ENCODE results near the gene HTR1E. TPM values are rescaled to one million over a fixed set of nuclear protein-coding genes. Genes with fewer than 3 reads are reported as not detected.
"Not testable (repeated sequence)": the region's sequence is repeated elsewhere in the genome, so short reads cannot be mapped to it uniquely, and the experiment has no call there.

The HTR1E gene
- total RNA-seq, 5 donors from 2014 or later (not counting 1 experiment from before 2014, with no cell fraction given) = not detected

- POLR2A ChIA-PET; H3K27ac Mint-ChIP-seq; H3K4me1 ChIP-seq (ENCODE audit: control insufficient read depth in 1 of 2, extremely low read depth in 1 of 2, insufficient read depth in 2 of 2, low read length in 2 of 2); H3K4me3 ChIP-seq (ENCODE audit: control insufficient read depth in 1 of 2, extremely low read depth in 1 of 2, low read length in 1 of 2); H3K9me3 Mint-ChIP-seq; H3K36me3 Mint-ChIP-seq; H3K27me3 ChIP-seq (replicated peaks in 1 of 2; ENCODE audit: control insufficient read depth in 2 of 2, extremely low read depth in 1 of 2, insufficient read depth in 2 of 2, low read length in 1 of 2); H3K36me3 ChIP-seq (ENCODE audit: control insufficient read depth in 2 of 2, extremely low read depth in 1 of 2, insufficient read depth in 1 of 2, low read length in 1 of 2); ATAC-seq (replicated peaks in 1 of 4); H3K4me3 Mint-ChIP-seq; H3K4me1 Mint-ChIP-seq; H3K27me3 Mint-ChIP-seq; DNase-seq; H3K9me3 ChIP-seq; CTCF ChIA-PET; H3K27ac ChIP-seq (ENCODE audit: low read length): not testable (repeated sequence)
- WGBS (ENCODE audit: insufficient coverage) = no CpG with 5 or more reads among the region's 11 CpGs
These were observed 9.5 kb upstream of the HTR1E start for GRCh38 chr6:86927859-86928258.

- Histone ChIP-seq H3K9me3 (no peaks in the 10 kb centered on the region), H3K4me1 (ENCODE audit: control insufficient read depth in 1 of 2, extremely low read depth in 1 of 2, insufficient read depth in 2 of 2, low read length in 2 of 2) (no peaks in the 10 kb centered on the region), H3K4me3 (ENCODE audit: control insufficient read depth in 1 of 2, extremely low read depth in 1 of 2, low read length in 1 of 2) (no peak overlapping the region), H3K36me3 (ENCODE audit: control insufficient read depth in 2 of 2, extremely low read depth in 1 of 2, insufficient read depth in 1 of 2, low read length in 1 of 2) (no peaks in the 10 kb centered on the region), H3K27me3 (replicated peaks in 1 of 2; ENCODE audit: control insufficient read depth in 2 of 2, extremely low read depth in 1 of 2, insufficient read depth in 2 of 2, low read length in 1 of 2) (peaks cover 17 to 23% of the 10 kb centered on the region in 2 experiments), H3K27ac (ENCODE audit: low read length) (no peak overlapping the region)
- Mint-ChIP-seq H3K27ac (no peak overlapping the region), H3K36me3 (no peaks in the 10 kb centered on the region), H3K27me3 (peaks cover 34 to 36% of the 10 kb centered on the region in 2 donors), H3K4me3 (no peak overlapping the region), H3K9me3 (peaks cover 0 to 8% (median 0%) of the 10 kb centered on the region in 3 donors), H3K4me1 (peaks cover 0 to 3% (median 0%) of the 10 kb centered on the region in 3 donors)
- POLR2A ChIA-PET = no interaction called here
- WGBS (ENCODE audit: insufficient coverage) = no CpG with 5 or more reads among the region's 1 CpG
- DNase-seq (no peak), ATAC-seq (replicated peaks in 1 of 4) (no peak)
- CTCF ChIA-PET = no interaction called here
These were observed 3.0 kb upstream of the HTR1E start for GRCh38 chr6:86934365-86934764.

- Mint-ChIP-seq H3K9me3 (peaks cover 0 to 8% (median 0%) of the 10 kb centered on the region in 3 donors), H3K27me3 (peaks cover 47 to 51% of the 10 kb centered on the region in 2 donors), H3K4me3 (no peak overlapping the region), H3K36me3 (no peaks in the 10 kb centered on the region), H3K27ac (no peak overlapping the region), H3K4me1 (peaks cover 0 to 3% (median 0%) of the 10 kb centered on the region in 3 donors)
- Histone ChIP-seq H3K36me3 (ENCODE audit: control insufficient read depth in 2 of 2, extremely low read depth in 1 of 2, insufficient read depth in 1 of 2, low read length in 1 of 2) (no peaks in the 10 kb centered on the region), H3K4me1 (ENCODE audit: control insufficient read depth in 1 of 2, extremely low read depth in 1 of 2, insufficient read depth in 2 of 2, low read length in 2 of 2) (no peaks in the 10 kb centered on the region), H3K27me3 (replicated peaks in 1 of 2; ENCODE audit: control insufficient read depth in 2 of 2, extremely low read depth in 1 of 2, insufficient read depth in 2 of 2, low read length in 1 of 2) (peaks cover 17 to 23% of the 10 kb centered on the region in 2 experiments), H3K27ac (ENCODE audit: low read length) (no peak overlapping the region), H3K9me3 (no peaks in the 10 kb centered on the region), H3K4me3 (ENCODE audit: control insufficient read depth in 1 of 2, extremely low read depth in 1 of 2, low read length in 1 of 2) (no peak overlapping the region)
- no peak for DNase-seq
- ATAC-seq (replicated peaks in 1 of 4) = no peak
- 3% methylated on average over 4 of the region's 12 CpGs for WGBS (ENCODE audit: insufficient coverage)
- ChIA-PET CTCF (no interaction called here), POLR2A (no interaction called here)
These were observed 502 bp upstream of the HTR1E start for GRCh38 chr6:86936834-86937218.

GRCh38 chr6:86938814-86939213 is 1.5 kb downstream of the HTR1E start:
- H3K27me3 Mint-ChIP-seq = peaks cover 47% of the 10 kb centered on the region in 2 donors
- peaks cover 0 to 5% (median 0%) of the 10 kb centered on the region in 3 donors for H3K9me3 Mint-ChIP-seq
- CTCF ChIA-PET = no interaction called here

GRCh38 chr6:86941461-86941860 is 4.1 kb downstream of the HTR1E start:
- no peak overlapping the region for H3K27ac ChIP-seq (ENCODE audit: low read length)
- H3K4me1 ChIP-seq (ENCODE audit: control insufficient read depth in 1 of 2, extremely low read depth in 1 of 2, insufficient read depth in 2 of 2, low read length in 2 of 2) = no peaks in the 10 kb centered on the region
- ChIA-PET POLR2A (no interaction called here), CTCF (no interaction called here)
- DNase-seq = no peak
- Mint-ChIP-seq H3K9me3 (no peaks in the 10 kb centered on the region), H3K27me3 (peaks cover 34 to 36% of the 10 kb centered on the region in 2 donors), H3K36me3 (no peaks in the 10 kb centered on the region), H3K4me3 (no peak overlapping the region), H3K27ac (no peak overlapping the region), H3K4me1 (peaks cover 0 to 3% (median 0%) of the 10 kb centered on the region in 3 donors)
- H3K9me3 ChIP-seq = no peaks in the 10 kb centered on the region
- no peak overlapping the region for H3K4me3 ChIP-seq (ENCODE audit: control insufficient read depth in 1 of 2, extremely low read depth in 1 of 2, low read length in 1 of 2)
- no peaks in the 10 kb centered on the region for H3K36me3 ChIP-seq (ENCODE audit: control insufficient read depth in 2 of 2, extremely low read depth in 1 of 2, insufficient read depth in 1 of 2, low read length in 1 of 2)
- peaks cover 16 to 17% of the 10 kb centered on the region in 2 experiments for H3K27me3 ChIP-seq (replicated peaks in 1 of 2; ENCODE audit: control insufficient read depth in 2 of 2, extremely low read depth in 1 of 2, insufficient read depth in 2 of 2, low read length in 1 of 2)
- WGBS (ENCODE audit: insufficient coverage) = no CpG with 5 or more reads among the region's 1 CpG
- no peak for ATAC-seq (replicated peaks in 1 of 4)

More at GRCh38 chr6:86938814-86939213, 1.5 kb downstream of the HTR1E start:
- no peak overlapping the region for H3K4me3 ChIP-seq (ENCODE audit: control insufficient read depth in 1 of 2, extremely low read depth in 1 of 2, low read length in 1 of 2)
- Mint-ChIP-seq H3K27ac (no peak overlapping the region), H3K36me3 (no peaks in the 10 kb centered on the region), H3K4me3 (no peak overlapping the region), H3K4me1 (peaks cover 0 to 3% (median 0%) of the 10 kb centered on the region in 3 donors)
- no peaks in the 10 kb centered on the region for H3K4me1 ChIP-seq (ENCODE audit: control insufficient read depth in 1 of 2, extremely low read depth in 1 of 2, insufficient read depth in 2 of 2, low read length in 2 of 2)
- H3K27me3 ChIP-seq (replicated peaks in 1 of 2; ENCODE audit: control insufficient read depth in 2 of 2, extremely low read depth in 1 of 2, insufficient read depth in 2 of 2, low read length in 1 of 2) = peaks cover 17 to 23% of the 10 kb centered on the region in 2 experiments
- H3K36me3 ChIP-seq (ENCODE audit: control insufficient read depth in 2 of 2, extremely low read depth in 1 of 2, insufficient read depth in 1 of 2, low read length in 1 of 2) = no peaks in the 10 kb centered on the region
- DNase-seq (no peak), ATAC-seq (replicated peaks in 1 of 4) (no peak)
- no peak overlapping the region for H3K27ac ChIP-seq (ENCODE audit: low read length)
- POLR2A ChIA-PET = no interaction called here
- WGBS (ENCODE audit: insufficient coverage) = 90% methylated on average over 2 of the region's 4 CpGs
- no peaks in the 10 kb centered on the region for H3K9me3 ChIP-seq

- H3K27me3 Mint-ChIP-seq = peaks cover 20 to 25% of the 10 kb centered on the region in 2 donors
- Histone ChIP-seq H3K36me3 (ENCODE audit: control insufficient read depth in 2 of 2, extremely low read depth in 1 of 2, insufficient read depth in 1 of 2, low read length in 1 of 2) (no peaks in the 10 kb centered on the region), H3K4me1 (ENCODE audit: control insufficient read depth in 1 of 2, extremely low read depth in 1 of 2, insufficient read depth in 2 of 2, low read length in 2 of 2) (no peaks in the 10 kb centered on the region), H3K4me3 (ENCODE audit: control insufficient read depth in 1 of 2, extremely low read depth in 1 of 2, low read length in 1 of 2) (no peak overlapping the region), H3K9me3 (no peaks in the 10 kb centered on the region), H3K27me3 (replicated peaks in 1 of 2; ENCODE audit: control insufficient read depth in 2 of 2, extremely low read depth in 1 of 2, insufficient read depth in 2 of 2, low read length in 1 of 2) (peaks cover 2 to 10% of the 10 kb centered on the region in 2 experiments), H3K27ac (ENCODE audit: low read length) (no peak overlapping the region)
- no peak overlapping the region for H3K27ac Mint-ChIP-seq
- ATAC-seq (replicated peaks in 1 of 4) (no peak), DNase-seq (no peak)
- ChIA-PET CTCF (no interaction called here), POLR2A (no interaction called here)
- WGBS (ENCODE audit: insufficient coverage) = 65% methylated on average over 3 of the region's 6 CpGs
- H3K9me3 Mint-ChIP-seq = no peaks in the 10 kb centered on the region
- no peaks in the 10 kb centered on the region for H3K36me3 Mint-ChIP-seq
- H3K4me3 Mint-ChIP-seq = no peak overlapping the region
- no peaks in the 10 kb centered on the region for H3K4me1 Mint-ChIP-seq
These were observed 5.6 kb downstream of the HTR1E start for GRCh38 chr6:86942769-86943516.

All from T-cell (primary cell).